Glutamatergic neuron (in vitro differentiated cells): ENCODE data around the gene PRPSAP2. TPM values are rescaled to one million over a fixed set of nuclear protein-coding genes. Genes with fewer than 3 reads are reported as not detected.

Source experiments
- DNase-seq: peaks from one replicate; pipeline ENCODE4 v3.0.0; 2022
- H3K27ac Mint-ChIP-seq: one replicate; pipeline ENCODE4 v1.8.0; 2020; ENCODE audit warnings: mild to moderate bottlenecking, mixed read lengths, inconsistent platforms; ENCODE audit not compliant: unreplicated experiment
- H3K27me3 Mint-ChIP-seq: one replicate; pipeline ENCODE4 v1.8.0; 2020; ENCODE audit warnings: mild to moderate bottlenecking, moderate library complexity, mixed read lengths, inconsistent platforms; ENCODE audit not compliant: unreplicated experiment
- H3K36me3 Mint-ChIP-seq: one replicate; pipeline ENCODE4 v1.8.0; 2020; ENCODE audit warnings: mild to moderate bottlenecking, mixed read lengths, inconsistent platforms; ENCODE audit not compliant: unreplicated experiment
- H3K4me1 Mint-ChIP-seq: one replicate; pipeline ENCODE4 v1.8.0; 2020; ENCODE audit warnings: mild to moderate bottlenecking, low read depth, mixed read lengths, inconsistent platforms; ENCODE audit not compliant: unreplicated experiment
- H3K4me3 Mint-ChIP-seq: one replicate; pipeline ENCODE4 v1.8.0; 2020; ENCODE audit warnings: mild to moderate bottlenecking, mixed read lengths, inconsistent platforms; ENCODE audit not compliant: unreplicated experiment
- H3K9me3 Mint-ChIP-seq: one replicate; pipeline ENCODE4 v1.8.0; 2020; ENCODE audit warnings: mild to moderate bottlenecking, moderate library complexity, mixed read lengths, inconsistent platforms; ENCODE audit not compliant: unreplicated experiment
- total RNA-seq: library from RNA; stranded (reverse); fragmentation: NEBNext Ultra II Directional; extraction: Animal tissue kit (Norgen Biotek cat#: 25700); gene quantifications from one replicate; pipeline ENCODE4 v1.2.1, GENCODE V29; 2021; ENCODE audit not compliant: unreplicated experiment
- TF ChIP-seq, protein P1 (sequence below): fragments of 200-600 bp; sonication (generic); IDR thresholded peaks from one replicate; pipeline ENCODE4 v1.5.0; 2021; ENCODE audit not compliant: partially characterized antibody, unreplicated experiment

Gene PRPSAP2
- total RNA-seq, 1 donor from 2014 or later, result 76.0 TPM

GRCh38 chr17:18961634-18962493, 103.9 kb downstream of the PRPSAP2 start:
- Mint-ChIP-seq H3K27me3 (peaks cover 7% of the 10 kb centered on the region), H3K4me1 (peaks cover 9% of the 10 kb centered on the region), H3K9me3 (peaks cover 1% of the 10 kb centered on the region), H3K4me3 (peak overlapping the region; percentile 20), H3K36me3 (no peaks in the 10 kb centered on the region), H3K27ac (peak overlapping the region; percentile 14)
- TF ChIP-seq, protein P1, sequence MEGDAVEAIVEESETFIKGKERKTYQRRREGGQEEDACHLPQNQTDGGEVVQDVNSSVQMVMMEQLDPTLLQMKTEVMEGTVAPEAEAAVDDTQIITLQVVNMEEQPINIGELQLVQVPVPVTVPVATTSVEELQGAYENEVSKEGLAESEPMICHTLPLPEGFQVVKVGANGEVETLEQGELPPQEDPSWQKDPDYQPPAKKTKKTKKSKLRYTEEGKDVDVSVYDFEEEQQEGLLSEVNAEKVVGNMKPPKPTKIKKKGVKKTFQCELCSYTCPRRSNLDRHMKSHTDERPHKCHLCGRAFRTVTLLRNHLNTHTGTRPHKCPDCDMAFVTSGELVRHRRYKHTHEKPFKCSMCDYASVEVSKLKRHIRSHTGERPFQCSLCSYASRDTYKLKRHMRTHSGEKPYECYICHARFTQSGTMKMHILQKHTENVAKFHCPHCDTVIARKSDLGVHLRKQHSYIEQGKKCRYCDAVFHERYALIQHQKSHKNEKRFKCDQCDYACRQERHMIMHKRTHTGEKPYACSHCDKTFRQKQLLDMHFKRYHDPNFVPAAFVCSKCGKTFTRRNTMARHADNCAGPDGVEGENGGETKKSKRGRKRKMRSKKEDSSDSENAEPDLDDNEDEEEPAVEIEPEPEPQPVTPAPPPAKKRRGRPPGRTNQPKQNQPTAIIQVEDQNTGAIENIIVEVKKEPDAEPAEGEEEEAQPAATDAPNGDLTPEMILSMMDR, result no peak
- no peak for DNase-seq

DNA sequence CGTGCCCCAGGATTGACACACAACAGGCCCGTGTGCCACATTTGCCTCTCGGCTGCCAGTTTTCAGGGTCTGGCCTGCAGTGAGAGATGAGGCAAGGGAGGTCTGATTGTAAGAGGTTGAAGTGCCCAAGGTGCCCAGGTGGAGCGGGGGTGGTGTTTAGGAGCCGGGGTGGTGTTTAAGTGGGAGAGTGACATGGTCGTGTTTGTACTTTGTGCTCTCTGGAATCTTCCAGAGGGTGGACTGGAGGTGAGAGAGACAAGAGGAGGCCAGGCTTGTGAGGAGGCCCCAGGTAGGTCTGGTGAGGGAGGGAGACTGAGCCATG, 104.5 kb downstream of the PRPSAP2 start:
- no peak overlapping the region for H3K4me3 Mint-ChIP-seq
- peaks cover 9% of the 10 kb centered on the region for H3K4me1 Mint-ChIP-seq
- peaks cover 7% of the 10 kb centered on the region for H3K27me3 Mint-ChIP-seq
- H3K36me3 Mint-ChIP-seq, result no peaks in the 10 kb centered on the region
- peak overlapping the region; percentile 14 for H3K27ac Mint-ChIP-seq
- DNase-seq, result no peak
- H3K9me3 Mint-ChIP-seq, result peaks cover 1% of the 10 kb centered on the region
- TF ChIP-seq, protein P1, result no peak

DNA sequence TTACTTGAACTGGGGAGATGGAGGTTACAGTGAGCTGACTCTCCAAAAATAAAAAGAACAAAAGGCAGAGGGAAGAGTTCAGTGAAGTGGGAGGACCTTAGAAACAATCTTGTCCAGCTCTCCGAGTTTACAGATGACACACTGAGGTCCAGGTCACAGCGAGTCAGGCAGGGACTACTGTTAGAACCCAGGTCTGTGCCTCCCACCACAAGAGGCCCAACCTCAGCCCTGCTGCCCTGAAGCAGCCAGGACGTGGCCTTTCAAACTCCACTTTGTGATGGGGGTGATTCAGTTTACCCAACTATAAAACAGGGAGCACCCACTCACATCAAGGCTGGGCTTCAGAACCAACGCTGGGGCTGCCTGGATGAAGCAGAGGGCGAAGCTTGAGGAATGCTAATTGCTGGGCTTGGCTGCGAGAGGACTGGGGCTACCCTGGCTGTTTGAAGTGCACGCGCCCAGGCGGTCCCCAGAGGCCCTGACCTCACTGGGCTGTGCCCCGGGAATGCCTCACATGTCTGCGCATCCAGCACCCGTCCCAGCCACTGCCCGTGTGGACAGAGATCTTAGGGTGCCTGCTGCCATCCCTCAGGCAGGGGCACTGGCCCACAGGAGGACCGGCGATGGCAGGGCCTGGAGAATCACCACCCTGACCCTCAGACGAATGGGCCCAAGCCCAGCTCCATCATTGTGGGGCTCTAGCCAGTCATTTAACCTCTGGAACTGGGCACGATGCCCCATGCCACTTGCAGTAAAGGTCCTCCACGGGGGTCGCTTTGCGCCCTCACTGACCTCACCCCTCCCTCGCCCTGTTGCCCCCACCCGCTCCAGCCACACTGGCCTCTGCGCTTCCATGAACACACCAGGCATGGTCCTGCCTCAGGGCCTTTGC, 105.4 kb downstream of the PRPSAP2 start:
- TF ChIP-seq, protein P1, result no peak
- Mint-ChIP-seq H3K27ac (no peak overlapping the region), H3K36me3 (no peaks in the 10 kb centered on the region), H3K4me1 (peaks cover 9% of the 10 kb centered on the region), H3K27me3 (peaks cover 7% of the 10 kb centered on the region), H3K9me3 (peaks cover 1% of the 10 kb centered on the region), H3K4me3 (no peak overlapping the region)
- no peak for DNase-seq

DNA sequence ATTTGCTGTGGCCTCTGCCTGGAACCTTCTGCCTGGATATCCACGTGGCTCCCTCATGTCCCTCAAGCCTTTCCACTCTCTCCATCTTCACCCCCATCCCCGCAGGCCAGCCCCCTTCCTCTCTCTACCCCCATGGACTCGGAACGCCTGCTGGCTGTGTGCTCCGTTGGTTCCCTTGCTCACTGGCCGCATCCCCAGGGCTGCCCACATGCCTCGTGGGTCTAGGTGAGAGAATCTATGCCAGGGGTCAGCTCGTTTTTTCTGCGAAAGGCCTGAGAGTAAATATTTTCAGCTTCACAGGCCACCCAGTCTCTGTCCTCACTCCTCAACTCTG, 106.1 kb downstream of the PRPSAP2 start:
- Mint-ChIP-seq H3K36me3 (no peaks in the 10 kb centered on the region), H3K27me3 (peaks cover 7% of the 10 kb centered on the region), H3K9me3 (peaks cover 1% of the 10 kb centered on the region), H3K27ac (no peak overlapping the region), H3K4me1 (peaks cover 11% of the 10 kb centered on the region), H3K4me3 (no peak overlapping the region)
- DNase-seq, result no peak
- TF ChIP-seq, protein P1, result no peak
